HG02943 (cell line): ENCODE data around the gene TRIM31.
A peak's percentile ranks its signal among the peaks of the same experiment; 100 is the strongest.

Experiments used
- ATAC-seq: cut with Tn5 transposase; IDR thresholded peaks from one replicate; pipeline ENCODE4 v1.9.1; 2021; ENCODE audit warnings: mild to moderate bottlenecking, low read depth, moderate library complexity; ENCODE audit not compliant: unreplicated experiment

Gene TRIM31

GRCh38 chr6:30061858-30062458 is 50.9 kb downstream of the TRIM31 start:
- ATAC-seq, result no peak

DNA sequence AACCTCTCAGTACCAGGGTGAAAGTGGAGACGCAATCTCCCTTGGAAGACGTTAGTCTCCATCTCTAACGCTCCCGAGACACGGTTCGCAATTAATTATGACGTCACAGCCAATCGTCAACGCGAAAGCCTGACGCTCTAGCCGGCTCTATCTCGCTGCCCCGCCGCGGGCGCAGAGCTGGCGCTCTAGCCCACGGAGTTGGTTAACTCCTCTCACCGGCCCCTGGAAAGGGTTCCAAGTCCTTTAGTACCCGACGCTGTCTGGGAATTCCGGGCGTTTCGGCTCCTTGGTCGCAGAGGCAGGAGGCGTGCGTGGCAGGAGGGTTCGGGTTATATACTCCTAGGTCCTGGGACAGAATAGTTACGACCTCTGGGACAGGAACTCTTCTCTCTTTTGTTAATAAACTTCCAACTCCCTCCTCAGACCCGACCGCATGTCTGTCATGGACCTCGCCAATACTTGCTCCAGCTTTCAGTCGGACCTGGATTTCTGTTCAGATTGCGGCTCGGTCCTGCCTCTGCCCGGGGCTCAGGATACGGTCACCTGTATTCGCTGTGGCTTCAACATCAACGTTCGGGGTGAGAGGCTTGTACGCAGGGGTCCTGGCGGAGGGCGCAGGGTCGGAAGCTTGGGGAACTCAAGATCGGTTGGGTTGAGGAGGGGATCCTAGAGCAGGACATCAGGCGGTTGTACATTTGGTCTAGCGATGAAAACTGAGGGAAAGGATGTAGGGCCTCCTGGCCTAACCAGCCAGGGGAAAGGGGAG is 51.6 kb downstream of the TRIM31 start, which contains the start of gene POLR1H:
Gene POLR1H (plus strand): TSS at position 174 of the 766 bp plus-strand sequence. CDS start 260 bp downstream, at position 434.
- ATAC-seq, result peak; percentile 79

- ATAC-seq, result peak; percentile 5
Measured at GRCh38 chr6:30060606-30061091, 52.2 kb downstream of the TRIM31 start.

- ATAC-seq, result no peak
Measured at GRCh38 chr6:30055513-30055912, 57.4 kb downstream of the TRIM31 start.

GRCh38 chr6:30053682-30054081 is 59.2 kb downstream of the TRIM31 start:
- no peak for ATAC-seq
